Erythroblast (primary cell): ENCODE results near the gene DNAH17.

Experiments
- GATA1 ChIP-seq: IDR thresholded peaks from 2 replicates; pipeline ENCODE4 v1.6.1; 2011; ENCODE audit warnings: low read depth, mild to moderate bottlenecking, control low read depth, low read length, moderate library complexity
- POLR2A ChIP-seq: IDR thresholded peaks from 2 replicates; pipeline ENCODE4 v1.6.1; 2011; ENCODE audit warnings: mild to moderate bottlenecking, low read length

GRCh38 chr17:78507526-78507925, 69.7 kb downstream of the DNAH17 start:
- TF ChIP-seq POLR2A: no peak
- no peak for TF ChIP-seq GATA1
